ENCODE measurements around the gene DOCK9. TPM values are rescaled to one million over a fixed set of nuclear protein-coding genes. Genes with fewer than 3 reads are reported as not detected.

DOCK9 gene
- total and polyA plus RNA-seq, 2 experiments from 2014 or later = 16.4 to 38.9 TPM

GRCh38 chr13:98962901-98963590, 14.8 kb downstream of the DOCK9 start:
- Histone ChIP-seq H3K79me2 (no peaks in the 10 kb centered on the region), H2AFZ (no peak overlapping the region), H3K36me3 (replicated peaks; ENCODE audit: insufficient read depth, low read depth) (no peaks in the 10 kb centered on the region), H3K9me2 (replicated peaks; ENCODE audit: insufficient read depth) (no peaks in the 10 kb centered on the region), H3K4me1 (ENCODE audit: insufficient read depth) (peaks cover 3% of the 10 kb centered on the region), H4K20me1 (ENCODE audit: insufficient read depth, poor library complexity, severe bottlenecking) (no peaks in the 10 kb centered on the region), H3K27me3 (no peaks in the 10 kb centered on the region), H3K9me3 (ENCODE audit: low read depth) (no peaks in the 10 kb centered on the region), H3K27ac (no peak overlapping the region), H3K4me2 (no peak overlapping the region), H3K4me3 (no peak overlapping the region)
- no peak for DNase-seq (ENCODE audit: low spot score)
- TF ChIP-seq CTCF (IDR thresholded peaks at IDR 0.05; ENCODE audit: poor library complexity) (no peak), EZH2phosphoT487 (IDR thresholded peaks at IDR 0.05; ENCODE audit: low read depth, severe bottlenecking, unreplicated experiment) (no peak), EZH2 (IDR thresholded peaks at IDR 0.05; ENCODE audit: borderline replicate concordance) (no peak)
- WGBS (ENCODE audit: low lambda C conversion rate, missing lambda C conversion rate) = 97% methylated on average over 9 of the region's 9 CpGs

GRCh38 chr13:98961503-98962105, 16.3 kb downstream of the DOCK9 start:
- no peaks in the 10 kb centered on the region for H3K9me2 ChIP-seq (replicated peaks; ENCODE audit: insufficient read depth)
- no peaks in the 10 kb centered on the region for H3K9me3 ChIP-seq (ENCODE audit: low read depth)
- H3K4me2 ChIP-seq = no peak overlapping the region
- no peak for DNase-seq (ENCODE audit: low spot score)
- H4K20me1 ChIP-seq (ENCODE audit: insufficient read depth, poor library complexity, severe bottlenecking) = no peaks in the 10 kb centered on the region
- WGBS (ENCODE audit: low lambda C conversion rate, missing lambda C conversion rate) = 76% methylated on average over 7 of the region's 7 CpGs
- H3K27me3 ChIP-seq = no peaks in the 10 kb centered on the region
- H3K79me2 ChIP-seq = peaks cover 2% of the 10 kb centered on the region
- no peaks in the 10 kb centered on the region for H3K36me3 ChIP-seq (replicated peaks; ENCODE audit: insufficient read depth, low read depth)
- TF ChIP-seq EZH2phosphoT487 (IDR thresholded peaks at IDR 0.05; ENCODE audit: low read depth, severe bottlenecking, unreplicated experiment) (no peak), EZH2 (IDR thresholded peaks at IDR 0.05; ENCODE audit: borderline replicate concordance) (no peak), CTCF (IDR thresholded peaks at IDR 0.05; ENCODE audit: poor library complexity) (no peak)
- H2AFZ ChIP-seq = no peak overlapping the region
- H3K4me1 ChIP-seq (ENCODE audit: insufficient read depth) = peaks cover 3% of the 10 kb centered on the region
- no peak overlapping the region for H3K4me3 ChIP-seq
- H3K27ac ChIP-seq = no peak overlapping the region

GRCh38 chr13:98960606-98961502, 17.0 kb downstream of the DOCK9 start:
- TF ChIP-seq EZH2 (IDR thresholded peaks at IDR 0.05; ENCODE audit: borderline replicate concordance) (no peak), CTCF (IDR thresholded peaks at IDR 0.05; ENCODE audit: poor library complexity) (no peak), EZH2phosphoT487 (IDR thresholded peaks at IDR 0.05; ENCODE audit: low read depth, severe bottlenecking, unreplicated experiment) (no peak)
- Histone ChIP-seq H3K9me2 (replicated peaks; ENCODE audit: insufficient read depth) (no peaks in the 10 kb centered on the region), H3K79me2 (peaks cover 2% of the 10 kb centered on the region), H3K27me3 (no peaks in the 10 kb centered on the region), H3K36me3 (replicated peaks; ENCODE audit: insufficient read depth, low read depth) (no peaks in the 10 kb centered on the region), H2AFZ (no peak overlapping the region), H3K9me3 (ENCODE audit: low read depth) (no peaks in the 10 kb centered on the region), H3K4me1 (ENCODE audit: insufficient read depth) (peaks cover 3% of the 10 kb centered on the region), H3K4me3 (no peak overlapping the region), H4K20me1 (ENCODE audit: insufficient read depth, poor library complexity, severe bottlenecking) (no peaks in the 10 kb centered on the region), H3K27ac (peak overlapping the region; percentile 23), H3K4me2 (peak overlapping the region; percentile 5)
- 87% methylated on average over 11 of the region's 11 CpGs for WGBS (ENCODE audit: low lambda C conversion rate, missing lambda C conversion rate)
- DNase-seq (ENCODE audit: low spot score) = no peak

Data from hepatocyte (in vitro differentiated cells).